ENCODE results near the gene SOWAHB.

Gene SOWAHB

GRCh38 chr4:76856243-76857073 is 41.5 kb downstream of the SOWAHB start:
- no peak for DNase-seq (ENCODE audit: low read depth, low spot score)

GRCh38 chr4:76854858-76855257 is 43.1 kb downstream of the SOWAHB start:
- DNase-seq (ENCODE audit: low read depth, low spot score), result no peak

GRCh38 chr4:76851375-76851774 is 46.6 kb downstream of the SOWAHB start:
- no peak for DNase-seq (ENCODE audit: low read depth, low spot score)

DNA sequence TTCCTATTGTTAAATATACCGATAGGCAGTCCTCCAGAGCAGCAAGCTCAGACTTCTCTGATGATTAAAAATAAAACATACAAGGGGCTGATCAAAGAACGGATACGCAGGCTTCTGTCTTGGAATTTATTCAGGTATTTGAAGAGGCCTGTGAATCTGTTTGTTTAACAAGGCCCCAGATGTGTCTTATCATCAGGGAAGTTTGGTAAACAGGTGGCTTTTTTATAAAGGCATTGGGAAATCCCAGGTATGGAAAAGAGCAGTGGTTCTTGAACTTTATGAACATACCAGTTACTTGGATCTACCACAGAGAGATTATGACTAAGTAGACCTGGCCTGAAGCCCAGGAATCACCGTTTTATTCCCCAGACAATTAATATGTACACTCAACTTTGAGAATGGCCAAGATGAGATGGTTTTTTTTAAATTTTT is 47.9 kb downstream of the SOWAHB start:
- DNase-seq (ENCODE audit: low read depth, low spot score), result no peak

Measured in activated CD4-positive, CD25-positive, alpha-beta regulatory T cell treated with anti-CD3 and anti-CD28 coated beads, Interleukin-2, amount 50 U/mL, for 16 hours (primary cell).